Osteocyte (in vitro differentiated cells): ENCODE data around the gene GSE1. TPM values are rescaled to one million over a fixed set of nuclear protein-coding genes. Genes with fewer than 3 reads are reported as not detected.

Experiments
- DNase-seq: peaks from one replicate; pipeline ENCODE4 v3.0.0; 2021; ENCODE audit warnings: mixed read lengths; ENCODE audit not compliant: unreplicated experiment; ENCODE audit errors: extremely low spot score
- H3K27ac Mint-ChIP-seq: one replicate; pipeline ENCODE4 v1.8.0; 2021; ENCODE audit warnings: mild to moderate bottlenecking, mixed read lengths; ENCODE audit not compliant: unreplicated experiment
- H3K27me3 Mint-ChIP-seq: one replicate; pipeline ENCODE4 v1.8.0; 2021; ENCODE audit warnings: mixed read lengths; ENCODE audit not compliant: unreplicated experiment
- H3K36me3 Mint-ChIP-seq: one replicate; pipeline ENCODE4 v1.8.0; 2021; ENCODE audit warnings: mixed read lengths; ENCODE audit not compliant: unreplicated experiment
- H3K4me1 Mint-ChIP-seq: one replicate; pipeline ENCODE4 v1.8.0; 2021; ENCODE audit warnings: mixed read lengths; ENCODE audit not compliant: unreplicated experiment
- H3K4me3 Mint-ChIP-seq: one replicate; pipeline ENCODE4 v1.8.0; 2021; ENCODE audit warnings: mild to moderate bottlenecking, moderate library complexity, mixed read lengths; ENCODE audit not compliant: unreplicated experiment
- H3K9me3 Mint-ChIP-seq: one replicate; pipeline ENCODE4 v1.8.0; 2021; ENCODE audit warnings: mixed read lengths; ENCODE audit not compliant: unreplicated experiment
- CTCF ChIP-seq: fragments of 200-600 bp; sonication (generic); IDR thresholded peaks from 2 replicates; pipeline ENCODE4 v1.5.0; 2021; ENCODE audit warnings: antibody characterized with exemption, mild to moderate bottlenecking, moderate library complexity
- total RNA-seq: library from RNA; stranded (reverse); gene quantifications from 2 replicates; pipeline ENCODE4 v1.2.1, GENCODE V29; 2021

The GSE1 gene
- total RNA-seq, 1 donor from 2014 or later: 64.1 TPM

DNA sequence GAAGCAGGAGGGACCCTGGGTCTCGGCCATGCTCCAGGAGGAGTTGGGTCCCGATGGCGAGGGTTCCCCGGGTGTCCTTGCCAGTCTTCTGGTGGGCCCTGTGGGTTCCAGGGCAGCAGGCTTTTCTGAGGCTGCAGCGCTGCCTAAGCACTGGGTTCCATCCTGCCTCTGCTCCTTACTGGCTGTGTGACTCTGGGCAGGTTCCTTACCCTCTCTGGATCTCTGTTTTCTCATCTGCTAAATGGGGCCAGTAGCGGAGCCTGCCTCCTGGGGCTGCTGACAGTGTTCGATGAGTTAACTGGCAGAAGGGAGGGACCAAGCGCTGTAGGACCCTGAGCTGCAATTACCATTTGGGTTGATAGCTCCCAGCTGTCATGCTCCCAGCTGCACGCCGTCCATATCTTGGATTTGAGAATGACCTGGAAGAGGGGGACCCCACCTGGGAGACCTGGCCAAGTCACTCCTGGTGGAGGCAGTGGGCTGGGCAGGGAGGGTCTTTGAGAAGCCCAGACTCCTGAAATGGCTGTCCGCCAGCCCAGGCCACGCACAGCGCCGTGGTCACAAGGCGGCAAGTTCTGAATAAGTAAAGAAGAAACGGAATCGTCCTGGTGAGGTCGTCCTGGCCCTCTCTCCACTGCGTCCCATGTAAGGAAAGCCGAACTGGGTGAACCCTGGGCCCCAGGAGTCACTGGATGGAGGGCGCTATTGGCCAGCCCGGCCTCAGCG lies 47.2 kb upstream of the GSE1 start:
- Mint-ChIP-seq H3K9me3 (no peaks in the 10 kb centered on the region), H3K36me3 (peaks cover 3% of the 10 kb centered on the region), H3K4me1 (peaks cover 66% of the 10 kb centered on the region), H3K27me3 (no peaks in the 10 kb centered on the region), H3K27ac (no peak overlapping the region), H3K4me3 (no peak overlapping the region)
- no peak for TF ChIP-seq CTCF
- no peak for DNase-seq

DNA sequence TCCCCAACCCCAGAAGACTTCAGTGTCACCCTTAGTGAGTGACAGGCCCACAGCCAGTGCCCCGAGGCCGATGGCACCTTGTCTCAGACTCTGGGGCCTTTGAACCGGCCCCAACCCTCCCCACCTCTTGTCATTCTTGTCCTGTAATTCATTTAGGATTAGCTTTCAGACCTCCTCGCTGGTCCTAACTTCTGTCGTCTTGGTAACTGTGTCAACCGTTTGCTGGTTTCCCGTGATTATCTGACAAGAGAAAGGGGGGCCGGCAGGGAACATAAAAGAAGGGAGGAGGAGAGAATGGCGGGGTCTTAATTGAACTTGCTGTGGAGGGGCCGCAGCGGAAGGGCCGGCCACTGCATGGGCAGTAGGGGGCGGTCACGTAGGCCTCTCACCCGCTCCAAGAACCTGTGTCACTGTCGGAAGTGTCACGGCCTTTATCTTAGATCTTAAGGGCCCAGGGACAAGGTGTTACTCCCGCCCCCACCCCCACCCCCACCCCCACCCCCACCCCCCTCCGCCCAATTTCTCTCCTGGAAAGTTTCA lies 46.5 kb upstream of the GSE1 start:
- Mint-ChIP-seq H3K4me3 (no peak overlapping the region), H3K27me3 (no peaks in the 10 kb centered on the region), H3K27ac (no peak overlapping the region), H3K36me3 (peaks cover 3% of the 10 kb centered on the region), H3K4me1 (peaks cover 71% of the 10 kb centered on the region), H3K9me3 (no peaks in the 10 kb centered on the region)
- TF ChIP-seq CTCF: no peak
- DNase-seq: no peak

DNA sequence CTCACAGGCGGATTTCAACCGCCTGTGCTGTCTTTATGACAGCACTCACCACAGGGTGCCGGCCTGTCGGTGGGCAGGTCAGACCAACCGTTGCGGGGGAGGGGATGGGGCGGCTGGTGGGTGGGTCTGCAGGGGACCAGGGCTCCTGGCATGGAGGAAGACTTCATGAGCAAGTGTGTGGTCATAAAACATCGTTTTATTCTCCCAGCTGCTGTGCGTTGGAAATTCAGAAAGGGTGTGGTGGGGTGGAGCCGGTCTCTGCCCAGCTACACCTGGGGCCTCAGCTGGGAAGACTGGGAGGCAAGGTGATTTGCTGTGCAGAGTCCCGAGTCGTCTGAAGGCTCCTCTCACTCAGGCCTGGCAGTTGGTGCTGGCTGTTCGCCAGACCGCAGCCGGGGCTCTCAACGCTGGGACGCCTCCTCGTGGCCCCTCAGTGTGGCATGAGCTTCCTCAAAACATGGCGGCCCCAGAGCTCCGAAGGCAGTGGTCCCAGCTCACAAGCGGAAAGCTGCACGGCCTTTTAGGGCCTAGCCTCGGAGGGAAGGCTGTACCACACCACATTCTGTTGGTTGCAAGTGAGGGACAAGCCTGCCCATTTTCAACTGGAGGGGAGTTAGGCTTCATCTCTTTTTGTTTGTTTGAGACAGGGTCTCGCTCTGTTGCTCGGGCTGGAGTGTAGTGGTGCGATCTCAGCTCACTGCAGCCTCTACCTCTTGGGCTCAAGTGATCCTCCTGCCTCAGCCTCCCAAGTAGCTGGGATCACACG lies 45.8 kb upstream of the GSE1 start:
- H3K4me3 Mint-ChIP-seq: no peak overlapping the region
- DNase-seq: no peak
- peaks cover 3% of the 10 kb centered on the region for H3K36me3 Mint-ChIP-seq
- no peaks in the 10 kb centered on the region for H3K27me3 Mint-ChIP-seq
- H3K9me3 Mint-ChIP-seq: no peaks in the 10 kb centered on the region
- peaks cover 71% of the 10 kb centered on the region for H3K4me1 Mint-ChIP-seq
- H3K27ac Mint-ChIP-seq: peak overlapping the region; percentile 72
- no peak for TF ChIP-seq CTCF

- Mint-ChIP-seq H3K27ac (peak overlapping the region; percentile 72), H3K36me3 (peaks cover 3% of the 10 kb centered on the region), H3K9me3 (no peaks in the 10 kb centered on the region), H3K4me3 (no peak overlapping the region), H3K4me1 (peaks cover 66% of the 10 kb centered on the region), H3K27me3 (no peaks in the 10 kb centered on the region)
- no peak for DNase-seq
- TF ChIP-seq CTCF: no peak
Measured at GRCh38 chr16:85567935-85568334, 45.2 kb upstream of the GSE1 start.

GRCh38 chr16:85568519-85568918 lies 44.6 kb upstream of the GSE1 start:
- H3K4me1 Mint-ChIP-seq: peaks cover 65% of the 10 kb centered on the region
- no peaks in the 10 kb centered on the region for H3K9me3 Mint-ChIP-seq
- peaks cover 3% of the 10 kb centered on the region for H3K36me3 Mint-ChIP-seq
- TF ChIP-seq CTCF: no peak
- DNase-seq: no peak
- H3K27ac Mint-ChIP-seq: no peak overlapping the region
- no peak overlapping the region for H3K4me3 Mint-ChIP-seq
- no peaks in the 10 kb centered on the region for H3K27me3 Mint-ChIP-seq
